ENCODE results near the gene EXOC7.

GRCh38 chr17:76095943-76096342, 7.6 kb downstream of the EXOC7 start:
- TF ChIP-seq CTCF (conservative IDR thresholded peaks at IDR 0.05 in 1 of 2, IDR thresholded peaks at IDR 0.05 in 1 of 2; ENCODE audit: extremely low read depth in 1 of 2, insufficient read depth in 1 of 2, low read depth in 1 of 2, low read length in 2 of 2) (no peak), EZH2 (IDR thresholded peaks at IDR 0.05; ENCODE audit: borderline replicate concordance, low read length) (no peak)
